SKM-1 (cell line): ENCODE data around the gene GORASP1.

ENCODE experiments used
- DNase-seq: peaks from one replicate; lab custom pipeline; 2025; ENCODE audit not compliant: unreplicated experiment; lab: John Stamatoyannopoulos, UW

The GORASP1 gene

GRCh38 chr3:39141171-39141995, 34.0 kb upstream of the GORASP1 start:
- DNase-seq = no peak

- no peak for DNase-seq
These were observed 33.0 kb upstream of the GORASP1 start for GRCh38 chr3:39140341-39140971.

- no peak for DNase-seq
These were observed 32.0 kb upstream of the GORASP1 start for GRCh38 chr3:39139442-39139841.

DNA sequence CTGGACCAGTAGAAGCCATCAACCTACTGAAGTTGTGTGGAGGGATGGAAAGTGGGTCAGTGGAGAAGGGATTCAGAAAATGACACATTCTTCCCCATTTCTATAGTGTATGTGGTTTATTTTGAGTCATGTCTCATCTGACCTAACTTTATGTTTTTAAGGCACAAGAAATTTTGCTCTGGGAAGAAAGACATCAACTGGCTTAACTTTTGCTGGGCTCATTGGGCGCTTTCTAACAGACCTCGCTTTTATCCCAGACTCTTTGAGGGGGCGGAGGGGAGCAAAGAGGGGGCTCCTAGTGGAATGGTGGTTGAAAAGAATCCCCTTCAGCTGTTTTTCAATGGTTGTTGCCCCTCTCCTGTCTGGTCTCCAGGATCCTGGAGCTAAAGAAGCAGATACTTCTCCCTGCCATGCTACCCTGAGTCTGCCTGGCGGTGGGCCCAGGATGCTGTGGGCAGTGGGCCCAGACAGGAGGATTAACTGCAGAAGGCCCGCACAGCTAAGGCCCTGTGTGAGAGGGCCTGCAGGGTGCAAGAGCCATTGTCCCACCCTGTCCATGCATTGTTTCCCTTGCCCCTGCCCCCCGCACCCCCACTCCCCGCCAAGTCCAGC, 31.5 kb upstream of the GORASP1 start:
- no peak for DNase-seq

DNA sequence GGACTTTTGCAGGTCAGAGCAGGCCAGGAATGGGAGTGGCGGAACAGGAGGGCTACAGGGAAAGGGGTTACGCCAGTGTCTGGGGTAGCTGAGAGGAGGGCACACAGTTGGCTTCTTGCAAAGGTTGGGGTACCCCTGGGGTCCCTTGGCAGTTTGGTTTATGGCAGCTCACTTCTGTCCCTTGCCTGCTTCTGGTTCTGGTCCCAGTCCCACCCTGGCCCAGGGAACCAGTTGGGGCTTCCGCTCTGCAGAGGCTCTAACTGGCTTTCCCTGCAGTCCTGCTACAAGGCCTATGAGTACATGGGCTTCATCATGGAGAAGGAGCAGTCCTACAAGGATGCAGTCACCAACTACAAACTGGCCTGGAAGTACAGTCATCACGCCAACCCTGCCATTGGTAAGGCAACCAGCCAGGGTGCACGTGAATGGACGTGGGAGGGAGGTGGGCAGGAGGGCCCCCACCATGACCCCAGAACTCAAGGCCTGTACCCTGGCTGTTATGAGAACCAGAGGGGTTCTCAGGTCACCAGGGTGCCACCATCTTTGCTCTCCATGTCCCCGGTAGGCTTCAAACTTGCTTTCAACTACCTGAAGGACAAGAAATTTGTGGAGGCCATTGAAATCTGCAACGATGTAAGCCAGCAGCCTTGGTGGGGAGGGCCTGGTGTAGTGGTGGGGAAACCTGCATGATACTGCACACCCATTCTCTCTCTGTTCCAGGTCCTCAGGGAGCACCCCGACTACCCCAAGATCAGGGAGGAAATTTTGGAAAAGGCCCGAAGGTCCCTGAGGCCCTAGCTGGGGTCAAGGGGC, 30.8 kb upstream of the GORASP1 start:
- no peak for DNase-seq

DNA sequence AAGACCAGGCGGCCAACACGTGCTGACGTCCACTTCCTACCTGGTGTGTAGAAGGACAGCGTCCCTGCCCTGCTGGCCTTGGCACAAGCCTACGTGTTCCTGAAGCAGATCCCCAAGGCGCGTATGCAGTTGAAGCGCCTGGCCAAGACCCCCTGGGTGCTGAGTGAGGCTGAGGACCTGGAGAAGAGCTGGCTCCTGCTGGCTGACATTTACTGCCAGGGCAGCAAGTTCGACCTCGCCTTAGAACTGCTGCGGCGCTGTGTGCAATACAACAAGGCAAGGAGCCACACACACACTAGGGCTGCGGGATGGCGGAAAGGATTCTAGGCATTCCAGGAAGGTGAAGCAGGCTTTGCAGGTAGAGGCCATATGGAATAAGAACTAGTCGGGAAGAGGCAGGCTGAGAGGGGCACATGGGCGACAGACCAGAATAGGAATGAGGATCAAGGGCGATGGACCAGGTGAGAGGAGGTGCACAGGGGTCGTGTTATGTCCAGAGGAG, 30.1 kb upstream of the GORASP1 start:
- no peak for DNase-seq

GRCh38 chr3:39136533-39137434, 29.4 kb upstream of the GORASP1 start:
- DNase-seq = no peak

GRCh38 chr3:39135170-39135805, 27.9 kb upstream of the GORASP1 start:
- DNase-seq = no peak

DNA sequence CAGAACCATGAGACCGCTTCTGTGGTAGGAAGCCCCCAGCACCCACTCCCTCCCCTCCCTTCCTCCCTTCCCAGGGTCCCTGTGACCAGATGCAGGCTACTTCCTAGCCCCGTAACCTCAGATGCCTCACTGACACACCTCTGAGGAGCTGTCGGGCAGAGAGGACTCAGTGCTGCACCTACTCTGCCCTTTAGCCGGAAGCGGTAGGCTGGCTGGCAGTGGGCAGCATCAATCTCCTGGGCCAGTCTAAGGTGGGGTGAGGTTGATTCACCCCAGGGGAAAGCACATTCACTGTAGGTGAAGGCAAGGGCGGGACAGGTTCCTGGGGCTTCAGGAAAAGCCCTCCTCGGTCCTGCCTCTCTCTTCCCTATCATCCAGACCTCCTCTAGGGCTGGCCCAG, 26.9 kb upstream of the GORASP1 start:
- no peak for DNase-seq

DNA sequence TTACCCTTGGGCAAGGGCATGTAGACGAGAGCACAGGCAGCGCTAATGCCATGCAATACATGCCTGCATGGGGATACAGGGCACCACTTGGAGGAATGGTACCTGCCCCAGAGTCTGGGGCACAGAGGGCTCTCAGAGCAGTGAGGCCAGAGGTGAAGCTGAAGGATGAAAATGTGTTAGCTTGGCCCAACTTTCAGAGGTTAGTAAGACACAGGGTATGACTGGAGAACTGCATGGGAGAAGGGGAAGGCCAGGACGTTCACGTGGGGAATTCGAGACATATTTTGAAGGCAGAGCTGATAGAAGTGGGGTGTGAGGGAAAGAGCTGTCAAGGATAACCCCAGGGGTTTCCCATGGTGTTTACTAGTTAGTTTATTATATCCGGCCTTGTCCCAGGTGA, 26.4 kb upstream of the GORASP1 start:
- no peak for DNase-seq

GRCh38 chr3:39133093-39133490, 25.7 kb upstream of the GORASP1 start:
- no peak for DNase-seq

DNA sequence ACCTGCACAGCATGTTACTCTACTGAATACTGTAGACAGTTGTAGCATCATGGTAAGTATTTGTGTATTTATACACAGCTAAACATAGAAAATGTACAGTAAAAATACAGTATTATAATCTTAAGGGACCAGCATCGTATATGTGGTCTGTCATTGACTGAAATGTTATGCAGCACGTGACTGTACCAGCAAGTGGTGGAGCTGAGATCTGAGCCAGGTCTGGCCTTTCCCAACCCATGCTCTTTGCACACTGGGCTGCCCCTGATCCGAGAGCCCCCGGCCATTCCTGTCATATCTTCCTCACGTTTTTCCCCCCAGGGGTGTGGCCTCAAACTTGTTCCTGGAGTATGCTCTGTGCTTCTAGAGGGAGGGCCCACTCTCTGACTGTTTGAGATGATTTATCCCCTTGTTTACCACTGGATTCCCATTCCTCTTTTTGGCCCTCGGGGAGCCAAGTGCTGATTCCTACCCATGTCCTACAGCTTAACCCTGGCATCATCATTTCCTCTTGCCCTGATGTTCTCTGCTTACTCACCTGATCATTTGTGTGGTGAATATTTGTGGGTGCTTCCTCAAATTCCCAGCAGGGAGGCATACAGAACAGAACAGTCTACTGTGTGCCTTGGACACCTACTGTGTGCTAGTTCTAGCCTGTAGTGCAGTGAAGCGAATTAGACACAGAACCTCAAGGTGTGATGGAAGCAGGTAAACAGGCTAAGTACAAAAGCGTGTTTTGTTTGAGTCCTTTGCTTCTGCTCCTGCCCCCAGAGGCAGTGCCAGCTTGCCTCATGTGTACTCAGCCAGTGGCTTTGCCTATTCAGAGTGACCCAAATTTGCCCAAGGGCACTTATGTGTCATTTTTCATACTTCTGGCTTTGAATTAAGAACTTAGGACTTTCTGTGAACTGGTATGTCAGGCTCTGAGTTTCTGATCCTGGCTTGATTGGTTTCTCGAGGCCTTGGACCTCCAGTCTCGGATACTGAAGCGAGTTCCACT, 25.0 kb upstream of the GORASP1 start:
- DNase-seq = no peak

- no peak for DNase-seq
These were observed 23.4 kb upstream of the GORASP1 start for GRCh38 chr3:39130693-39131265.

- no peak for DNase-seq
These were observed 22.6 kb upstream of the GORASP1 start for GRCh38 chr3:39130026-39130425.

DNA sequence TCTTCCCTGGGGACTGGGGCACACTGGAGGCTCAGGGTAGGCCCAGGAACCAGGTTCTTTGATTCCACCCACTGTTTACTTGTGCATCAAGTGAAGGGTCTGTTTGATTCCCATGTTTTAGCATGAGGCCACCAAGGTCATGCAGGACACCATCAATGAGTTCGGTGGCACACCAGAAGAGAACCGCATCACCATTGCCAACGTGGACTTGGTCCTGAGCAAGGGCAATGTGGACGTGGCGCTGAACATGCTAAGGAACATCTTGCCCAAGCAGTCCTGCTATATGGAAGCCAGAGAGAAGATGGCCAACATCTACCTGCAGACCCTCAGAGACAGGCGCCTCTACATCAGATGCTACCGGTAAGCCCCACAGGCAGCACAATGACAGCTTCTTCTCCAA, 21.5 kb upstream of the GORASP1 start:
- DNase-seq = no peak

DNA sequence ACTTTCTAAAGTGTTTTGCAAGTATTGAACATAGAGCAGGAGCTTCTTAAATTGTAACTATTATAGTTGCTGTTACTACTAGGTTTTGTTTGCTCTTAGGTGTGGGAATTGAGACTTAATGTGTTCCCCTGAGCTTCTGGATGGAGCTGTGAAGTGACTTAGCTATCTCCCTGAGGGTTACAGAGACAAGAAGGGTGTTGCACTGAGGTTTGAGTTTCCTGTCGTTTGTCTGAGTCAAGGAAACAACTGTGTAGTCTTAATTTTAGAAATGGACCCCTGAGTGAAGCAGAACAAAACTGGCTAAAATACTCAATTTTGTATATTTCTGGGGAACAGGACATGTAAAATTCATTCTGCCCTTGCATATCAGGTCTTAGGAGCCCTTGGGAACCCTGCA, 20.5 kb upstream of the GORASP1 start:
- DNase-seq = no peak

DNA sequence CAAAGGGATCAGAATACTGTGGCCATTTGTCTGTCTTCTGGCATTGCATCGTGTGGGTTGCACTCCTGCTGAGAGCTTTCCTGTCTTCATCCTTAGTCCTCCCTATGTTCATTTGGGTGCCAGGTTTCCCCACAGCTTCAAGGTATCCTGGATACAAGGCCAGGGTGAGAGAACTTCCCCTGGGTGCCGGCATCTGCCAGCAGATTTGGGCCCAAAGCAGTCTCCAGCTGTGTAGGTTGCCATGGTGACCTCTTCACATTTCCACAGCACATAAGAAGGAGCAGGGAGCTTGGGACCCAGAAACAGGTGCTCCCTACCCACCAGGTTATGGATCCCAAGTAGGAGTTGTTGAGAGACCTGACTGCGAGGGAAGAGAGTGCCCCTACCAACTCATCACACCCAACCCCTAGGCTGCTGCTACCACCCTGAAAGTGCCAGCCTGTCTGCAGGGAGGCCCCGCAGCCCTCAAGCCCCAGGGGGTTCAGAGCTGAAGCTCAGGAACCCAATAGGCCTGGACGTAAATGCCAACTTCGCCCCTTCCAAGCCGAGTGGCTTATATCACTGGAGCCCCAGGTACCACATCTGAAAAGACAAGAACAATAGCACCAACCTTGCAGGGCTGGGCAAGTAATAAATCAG, 20.0 kb upstream of the GORASP1 start:
- DNase-seq = no peak
